NCI-H2171 treated with DMSO at 0.1 percent for 48 hours (cell line): ENCODE measurements around the gene CD3D.
A peak's percentile ranks its signal among the peaks of the same experiment; 100 is the strongest.

Experiments used
- DNase-seq: peaks from one replicate; lab custom pipeline; 2025; lab: John Stamatoyannopoulos, UW

The CD3D gene

DNA sequence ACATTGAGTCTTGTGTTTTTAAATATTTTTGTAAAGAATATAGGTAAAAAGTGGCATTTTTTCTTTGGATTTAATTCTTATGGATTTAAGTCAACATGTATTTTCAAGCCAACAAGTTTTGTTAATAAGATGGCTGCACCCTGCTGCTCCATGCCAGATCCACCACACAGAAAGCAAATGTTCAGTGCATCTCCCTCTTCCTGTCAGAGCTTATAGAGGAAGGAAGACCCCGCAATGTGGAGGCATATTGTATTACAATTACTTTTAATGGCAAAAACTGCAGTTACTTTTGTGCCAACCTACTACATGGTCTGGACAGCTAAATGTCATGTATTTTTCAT lies 38.3 kb downstream of the CD3D start:
- no peak for DNase-seq

DNA sequence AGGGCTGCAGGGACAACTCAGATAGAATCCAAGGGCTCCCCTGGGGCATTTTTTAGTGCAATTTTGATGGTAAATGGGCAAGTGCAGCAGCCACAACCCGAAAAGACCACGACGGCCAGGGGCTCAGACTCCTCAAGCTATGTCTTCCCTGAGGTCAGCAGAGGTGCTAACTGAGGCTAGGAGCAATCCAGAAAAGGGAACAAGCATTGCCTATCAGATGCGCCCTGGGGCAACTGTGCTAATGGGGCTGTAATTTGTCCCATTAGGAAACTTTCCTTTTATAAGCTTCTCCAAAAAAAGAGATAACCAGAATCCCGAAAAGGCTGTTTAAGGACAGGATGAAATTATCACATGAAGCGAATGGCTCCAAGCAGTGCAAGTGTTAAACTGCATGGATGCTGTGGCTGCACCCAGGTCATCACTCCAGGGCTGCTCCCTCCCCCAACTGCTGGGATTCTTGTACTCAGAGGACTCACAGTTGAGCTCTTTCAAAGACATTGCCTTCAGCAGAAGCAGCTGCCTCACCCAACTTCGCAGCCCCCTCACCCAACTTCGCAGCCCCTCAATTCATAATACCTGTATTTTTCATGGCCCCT lies 40.8 kb downstream of the CD3D start:
- DNase-seq = no peak

DNA sequence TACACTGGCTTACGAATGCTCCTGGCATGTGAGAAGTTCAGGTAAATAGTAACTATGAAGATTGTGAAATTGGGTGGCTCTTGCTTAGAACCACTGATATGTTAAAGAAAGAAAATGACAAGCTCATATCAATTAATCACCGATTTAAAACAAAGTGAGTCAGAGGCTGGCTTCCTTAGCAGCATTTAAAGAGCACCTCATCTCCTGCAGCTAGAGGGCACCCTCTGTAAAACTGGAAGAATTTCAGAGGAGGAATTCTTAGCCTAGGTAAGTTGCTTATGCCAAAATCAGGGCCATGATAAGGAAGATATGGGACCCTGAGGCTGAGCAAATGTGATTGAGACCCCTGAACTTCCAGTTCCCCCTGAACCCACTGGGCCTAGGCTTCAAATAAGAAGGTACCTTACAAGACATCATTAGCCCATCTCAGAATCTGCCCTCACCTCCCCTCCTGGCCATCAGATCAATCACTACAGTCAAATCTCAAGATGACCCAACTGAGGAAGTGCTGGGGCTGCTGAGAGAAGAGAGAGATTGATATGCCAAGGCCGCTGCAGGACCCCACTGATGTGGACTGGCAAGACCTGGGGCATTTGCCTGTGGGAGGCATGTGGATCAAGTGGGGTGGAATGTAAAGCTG lies 46.6 kb downstream of the CD3D start:
- DNase-seq = no peak

DNA sequence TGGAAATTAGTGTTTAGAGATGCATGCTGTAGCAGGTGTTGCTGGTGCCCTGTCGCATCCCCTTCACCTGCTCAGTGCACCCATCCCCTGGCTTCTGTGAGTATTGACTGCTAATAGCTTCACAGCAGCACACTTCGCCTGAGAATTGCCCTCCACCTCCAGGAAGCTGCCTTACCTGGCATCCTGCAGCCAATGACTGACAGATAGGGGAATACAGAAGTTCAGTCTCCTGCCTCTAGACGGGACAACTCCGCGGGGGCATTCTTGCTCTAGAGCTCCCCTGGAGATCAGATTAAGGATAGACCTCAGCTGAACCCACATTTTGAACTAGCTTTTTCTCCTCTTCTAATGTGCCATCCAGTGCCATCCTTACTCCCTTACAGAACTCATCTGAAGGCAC lies 47.3 kb downstream of the CD3D start:
- DNase-seq = no peak

DNA sequence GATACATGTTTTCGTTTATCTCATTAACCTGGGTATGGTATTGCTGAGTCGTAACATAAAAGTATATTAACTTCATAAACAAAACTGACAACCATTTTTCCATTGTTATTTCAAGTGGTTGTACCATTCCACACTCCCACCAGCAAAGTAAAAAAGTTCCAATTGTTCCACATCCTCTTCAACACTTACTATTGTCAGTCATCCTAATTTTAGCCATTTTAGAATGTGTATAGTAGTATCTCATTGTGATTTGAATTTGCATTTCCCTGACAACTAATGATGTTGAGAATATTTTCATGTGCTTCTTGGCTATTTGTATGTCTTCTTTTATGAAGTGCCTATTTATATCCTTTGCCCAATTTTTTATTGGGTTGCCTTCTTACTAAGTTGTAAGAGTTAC lies 48.5 kb downstream of the CD3D start:
- DNase-seq = no peak

DNA sequence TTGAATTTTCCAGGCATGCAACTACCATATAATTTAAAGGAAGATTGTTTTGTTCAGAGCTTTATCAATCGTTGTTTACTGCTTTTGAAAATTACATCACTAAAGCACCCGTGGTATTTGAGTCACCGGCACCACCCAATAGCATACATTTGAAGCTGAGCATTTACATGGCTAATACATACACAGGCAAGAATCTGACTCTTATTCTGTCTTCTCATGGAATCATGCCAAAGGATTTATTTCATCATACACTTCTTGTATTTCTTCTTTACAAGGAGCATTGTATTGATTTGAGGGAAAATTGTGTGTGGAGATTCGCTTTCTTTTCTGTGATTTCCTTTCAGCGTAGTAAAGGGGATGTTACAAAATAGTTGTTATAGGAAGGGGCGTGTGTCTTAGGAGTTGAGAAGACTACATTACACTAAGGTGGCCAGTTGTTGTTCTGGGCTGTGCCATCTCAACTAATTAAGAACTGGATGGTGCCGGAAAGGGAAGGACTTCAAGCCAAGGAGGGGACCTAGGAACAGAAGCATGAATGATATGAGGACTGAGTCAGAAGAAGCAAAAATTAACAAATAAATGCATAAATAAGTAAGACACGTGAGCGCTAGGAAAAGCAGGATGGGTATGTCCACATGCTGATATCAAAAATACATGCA lies 50.9 kb downstream of the CD3D start:
- DNase-seq = no peak

DNA sequence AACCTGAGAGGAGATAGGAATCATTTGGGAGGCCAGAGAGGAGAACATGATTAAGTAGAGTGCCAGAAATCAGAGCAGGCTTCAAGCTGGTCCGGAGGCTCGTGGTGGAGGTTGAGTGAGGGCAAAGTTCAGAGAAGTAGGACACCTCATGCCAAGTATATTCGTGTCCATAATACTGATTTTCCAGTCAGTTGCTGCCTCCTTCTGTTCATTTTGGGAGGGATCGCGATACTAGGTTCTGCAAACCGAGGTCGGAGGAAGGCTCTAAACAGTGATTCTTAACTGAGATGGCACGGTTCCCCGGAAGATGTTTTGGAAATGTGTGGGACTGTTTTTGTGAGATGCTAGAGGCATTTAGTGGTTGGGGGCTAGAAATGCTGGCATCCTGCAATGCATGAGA lies 51.6 kb downstream of the CD3D start:
- DNase-seq = no peak

DNA sequence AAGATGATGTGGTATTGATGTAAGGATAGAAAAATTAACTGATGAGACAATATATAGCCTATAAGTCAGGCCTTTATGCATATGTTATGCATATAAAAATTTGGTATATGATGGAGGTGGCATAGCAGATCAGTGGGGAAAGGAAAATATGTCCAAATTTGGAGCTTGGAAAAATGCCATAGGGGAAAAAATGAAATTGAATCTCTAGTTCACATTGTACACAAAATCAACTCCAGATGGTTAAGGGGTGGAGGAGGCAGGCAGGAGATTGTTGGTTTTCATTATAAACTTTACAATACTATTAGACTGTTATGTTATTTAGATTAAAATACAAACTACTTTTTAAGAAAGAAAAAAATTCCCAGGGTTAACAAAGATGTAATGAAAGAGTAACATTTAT lies 53.1 kb downstream of the CD3D start:
- DNase-seq = peak; percentile 51
